GM23338 (cell line): ENCODE data around the gene EDEM1. TPM values are rescaled to one million over a fixed set of nuclear protein-coding genes. Genes with fewer than 3 reads are reported as not detected.
"Not testable (repeated sequence)": the region's sequence is repeated elsewhere in the genome, so short reads cannot be mapped to it uniquely, and the experiment has no call there.

ENCODE experiments used
- ATAC-seq: fragments of 200-7000 bp; cut with Tn5 transposase; 3 replicates; pipeline ENCODE4 v1.9.1; 2020
- DNase-seq: peaks from one replicate; pipeline ENCODE4 v3.0.0-alpha.2; 2015; ENCODE audit warnings: low spot score
- H2AFZ ChIP-seq: fragments of 200-600 bp; sonication (generic); 2 replicates; pipeline ENCODE4 v1.8.0; 2016; ENCODE audit warnings: antibody characterized with exemption, mild to moderate bottlenecking, moderate library complexity
- H3F3A ChIP-seq: fragments of 200-600 bp; sonication (generic); replicated peaks from 2 replicates; pipeline ENCODE4 v1.8.0; 2017; ENCODE audit warnings: antibody characterized with exemption, mixed run types, low read depth
- H3K27ac ChIP-seq: fragments of 200-600 bp; sonication (generic); 2 replicates; pipeline ENCODE4 v1.6.1; 2016; ENCODE audit warnings: low read depth
- H3K27me3 ChIP-seq: fragments of 200-600 bp; sonication (generic); 2 replicates; pipeline ENCODE4 v1.8.0; 2016; ENCODE audit warnings: mild to moderate bottlenecking, mixed run types, moderate library complexity; ENCODE audit not compliant: insufficient read depth
- H3K36me3 ChIP-seq: fragments of 200-600 bp; sonication (generic); 2 replicates; pipeline ENCODE4 v1.8.0; 2016; ENCODE audit warnings: mild to moderate bottlenecking; ENCODE audit not compliant: insufficient read depth
- H3K4me1 ChIP-seq: fragments of 200-600 bp; sonication (generic); 2 replicates; pipeline ENCODE4 v1.8.0; 2016; ENCODE audit warnings: mild to moderate bottlenecking, moderate library complexity; ENCODE audit not compliant: insufficient read depth
- H3K4me2 ChIP-seq: fragments of 200-600 bp; sonication (generic); 2 replicates; pipeline ENCODE4 v1.7.1; 2017; ENCODE audit warnings: mixed run types
- H3K4me3 ChIP-seq: fragments of 200-600 bp; sonication (generic); 2 replicates; pipeline ENCODE4 v1.6.1; 2016; ENCODE audit warnings: mixed run types
- H3K79me2 ChIP-seq: fragments of 200-600 bp; sonication (generic); replicated peaks from 2 replicates; pipeline ENCODE4 v1.8.0; 2017; ENCODE audit warnings: mild to moderate bottlenecking; ENCODE audit not compliant: insufficient read depth
- H3K9me2 ChIP-seq: fragments of 200-600 bp; sonication (generic); 2 replicates; pipeline ENCODE4 v1.8.0; 2017; ENCODE audit not compliant: insufficient read depth
- H4K20me1 ChIP-seq: fragments of 200-600 bp; sonication (generic); replicated peaks from 2 replicates; pipeline ENCODE4 v1.8.0; 2017; ENCODE audit warnings: mild to moderate bottlenecking; ENCODE audit not compliant: insufficient read depth
- H3K27ac Mint-ChIP-seq: 2 replicates; pipeline ENCODE4 v1.8.0; 2020; ENCODE audit warnings: inconsistent platforms, mild to moderate bottlenecking, moderate library complexity, mixed read lengths
- H3K27me3 Mint-ChIP-seq: 3 replicates; pipeline ENCODE4 v1.8.0; 2022; ENCODE audit warnings: low read depth, mild to moderate bottlenecking, moderate library complexity, mixed read lengths, inconsistent platforms; ENCODE audit not compliant: insufficient read depth, poor library complexity
- H3K36me3 Mint-ChIP-seq: 3 replicates; pipeline ENCODE4 v1.8.0; 2021; ENCODE audit warnings: low read depth, mild to moderate bottlenecking, inconsistent platforms, moderate library complexity, mixed read lengths
- H3K4me1 Mint-ChIP-seq: 3 replicates; pipeline ENCODE4 v1.8.0; 2020; ENCODE audit warnings: mild to moderate bottlenecking, inconsistent platforms, mixed read lengths
- H3K4me3 Mint-ChIP-seq: 3 replicates; pipeline ENCODE4 v1.8.0; 2021; ENCODE audit warnings: moderate library complexity, mild to moderate bottlenecking, inconsistent platforms, mixed read lengths
- H3K9me3 Mint-ChIP-seq: 3 replicates; pipeline ENCODE4 v1.8.0; 2020; ENCODE audit warnings: moderate library complexity, mild to moderate bottlenecking, inconsistent platforms, mixed read lengths
- CREB1 ChIP-seq: fragments of 250-450 bp; sonication (Bioruptor Pico); IDR thresholded peaks from 2 replicates; pipeline ENCODE4 v1.5.0; 2020; ENCODE audit warnings: low read depth, mild to moderate bottlenecking, moderate library complexity
- EZH2 ChIP-seq: fragments of 200-600 bp; sonication (generic); IDR thresholded peaks from one replicate; pipeline ENCODE4 v1.8.0; 2017; ENCODE audit warnings: antibody characterized with exemption, mild to moderate bottlenecking, low read depth; ENCODE audit not compliant: unreplicated experiment
- EZH2phosphoT487 ChIP-seq: fragments of 200-600 bp; sonication (generic); IDR thresholded peaks from one replicate; pipeline ENCODE4 v1.8.1; 2018; ENCODE audit warnings: antibody characterized with exemption; ENCODE audit not compliant: unreplicated experiment
- JUNB ChIP-seq: IDR thresholded peaks from one replicate; pipeline ENCODE4 v1.6.1; 2016; ENCODE audit warnings: antibody characterized with exemption; ENCODE audit not compliant: unreplicated experiment
- NANOG ChIP-seq: IDR thresholded peaks from 2 replicates; pipeline ENCODE4 v1.6.1; 2016; ENCODE audit warnings: antibody characterized with exemption, borderline replicate concordance
- POLR2AphosphoS5 ChIP-seq: IDR thresholded peaks from 2 replicates; pipeline ENCODE4 v1.6.1; 2016; ENCODE audit warnings: antibody characterized with exemption, low read depth
- STAT1 ChIP-seq: IDR thresholded peaks from one replicate; pipeline ENCODE4 v1.6.1; 2016; ENCODE audit warnings: antibody characterized with exemption; ENCODE audit not compliant: unreplicated experiment
- ZNF114 ChIP-seq: fragments of 250-450 bp; sonication (Bioruptor Pico); IDR thresholded peaks from 2 replicates; pipeline ENCODE4 v1.5.0; 2020; ENCODE audit warnings: mild to moderate bottlenecking, moderate library complexity
- ZNF331 ChIP-seq: fragments of 250-450 bp; sonication (Bioruptor Pico); IDR thresholded peaks from 2 replicates; pipeline ENCODE4 v1.5.0; 2020; ENCODE audit warnings: low read depth, mild to moderate bottlenecking, moderate library complexity
- polyA plus RNA-seq: library from polyadenylated mRNA; unstranded; fragments of >200 nt; fragmentation: Nextera tagmentation; extraction: Ambion mirVana; gene quantifications from 2 replicates; pipeline ENCODE4 v1.2.1, GENCODE V29; 2016
- total RNA-seq: library from RNA; depleted of rRNA; stranded (reverse); fragments of >200 nt; shearing (Covaris generic); gene quantifications from 2 replicates; pipeline ENCODE4 v1.2.3, GENCODE V29; 2014
- TF ChIP-seq, protein P1 (sequence below), 2 experiments: fragments of 200-600 bp in 1 of 2; sonication (generic) in 1 of 2; conservative IDR thresholded peaks; 2 replicates each; pipeline versions ENCODE4 v1.5.1 to v1.6.1; 2016 to 2017; ENCODE audit warnings: antibody characterized with exemption in 2 of 2, low read depth in 2 of 2, mild to moderate bottlenecking in 2 of 2, moderate library complexity in 1 of 2
- TF ChIP-seq, protein P2 (sequence below): IDR thresholded peaks from 2 replicates; pipeline ENCODE4 v1.6.1; 2016; ENCODE audit warnings: antibody characterized with exemption
- TF ChIP-seq, protein P3 (sequence below): IDR thresholded peaks from one replicate; pipeline ENCODE4 v1.6.1; 2018; ENCODE audit warnings: antibody characterized with exemption; ENCODE audit not compliant: unreplicated experiment

EDEM1 gene
- total and polyA plus RNA-seq, 2 experiments from 2014 or later = 2.2 to 36.7 TPM

DNA sequence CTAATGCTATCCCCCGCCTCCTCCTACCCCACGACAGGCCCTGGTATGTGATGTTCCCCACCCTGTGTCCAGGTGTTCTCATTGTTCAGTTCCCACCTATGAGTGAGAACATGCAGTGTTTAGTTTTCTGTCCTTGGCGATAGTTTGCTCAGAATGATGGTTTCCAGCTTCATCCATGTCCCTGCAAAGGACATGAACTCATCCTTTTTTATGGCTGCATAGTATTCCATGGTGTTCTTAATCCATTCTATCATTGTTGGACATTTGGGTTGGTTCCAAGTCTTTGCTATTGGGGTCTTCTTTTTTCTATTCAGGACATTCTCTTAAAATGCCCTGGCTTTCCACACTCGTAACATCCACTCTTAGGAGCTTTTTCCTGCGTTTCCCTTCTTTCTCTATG is 40.4 kb upstream of the EDEM1 start:
- peaks cover 59% of the 10 kb centered on the region for H3K36me3 Mint-ChIP-seq
- not testable (repeated sequence) for H3K27me3 Mint-ChIP-seq, H3K4me1 Mint-ChIP-seq, DNase-seq, H3K36me3 ChIP-seq, H3F3A ChIP-seq, H3K4me2 ChIP-seq, H3K27ac Mint-ChIP-seq, H2AFZ ChIP-seq, ATAC-seq, H3K27ac ChIP-seq, H3K27me3 ChIP-seq, H3K4me1 ChIP-seq, H3K4me3 ChIP-seq, H3K4me3 Mint-ChIP-seq, H3K9me2 ChIP-seq
- H3K9me3 Mint-ChIP-seq = peaks cover 54% of the 10 kb centered on the region
- Histone ChIP-seq H4K20me1 (peaks cover 12% of the 10 kb centered on the region), H3K79me2 (peaks cover 97% of the 10 kb centered on the region)

DNA sequence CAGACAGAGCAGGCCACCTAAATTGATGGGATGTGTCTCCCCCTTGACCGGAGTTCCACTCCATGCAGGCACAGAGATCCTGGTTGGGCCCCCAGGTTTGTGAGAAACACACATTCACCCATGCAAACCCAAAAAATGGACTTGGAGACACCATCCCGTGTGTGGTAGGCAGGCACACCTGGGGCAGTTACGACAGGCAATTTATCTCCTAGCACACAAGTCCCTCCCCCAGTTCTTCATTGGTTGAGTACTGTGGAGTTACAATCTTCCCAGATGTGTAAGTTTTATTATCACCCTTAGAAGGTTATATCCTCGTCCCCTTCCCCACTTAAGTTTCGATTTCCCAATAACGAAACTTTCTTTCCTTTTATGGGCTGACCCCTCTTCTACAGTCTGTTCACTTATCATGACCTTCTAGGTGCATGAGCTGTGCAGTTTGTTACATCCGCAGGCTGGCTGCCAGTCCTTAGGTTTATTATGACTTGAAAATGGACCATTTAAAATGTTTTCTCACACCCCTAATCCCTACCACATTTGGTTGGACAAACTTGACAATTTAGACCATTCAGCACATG is 38.1 kb upstream of the EDEM1 start:
- H3K9me3 Mint-ChIP-seq = peaks cover 33% of the 10 kb centered on the region
- H2AFZ ChIP-seq = no peak overlapping the region
- ATAC-seq (no peak), DNase-seq (no peak)
- H3K4me2 ChIP-seq = no peak overlapping the region
- peaks cover 3% of the 10 kb centered on the region; the same call in 1 of the 2 replicates for H3K4me1 ChIP-seq
- H4K20me1 ChIP-seq = peaks cover 12% of the 10 kb centered on the region
- H3K36me3 ChIP-seq = no peaks in the 10 kb centered on the region
- no peaks in the 10 kb centered on the region for H3K9me2 ChIP-seq
- H3K27me3 Mint-ChIP-seq = no peaks in the 10 kb centered on the region
- peaks cover 13% of the 10 kb centered on the region for H3K4me1 Mint-ChIP-seq
- peaks cover 37% of the 10 kb centered on the region for H3K36me3 Mint-ChIP-seq
- peaks cover 98% of the 10 kb centered on the region for H3K79me2 ChIP-seq
- no peak overlapping the region for H3K4me3 ChIP-seq
- H3F3A ChIP-seq = no peaks in the 10 kb centered on the region
- H3K27ac ChIP-seq = no peak overlapping the region
- no peak overlapping the region for H3K27ac Mint-ChIP-seq
- H3K27me3 ChIP-seq = no peaks in the 10 kb centered on the region
- H3K4me3 Mint-ChIP-seq = no peak overlapping the region
- TF ChIP-seq STAT1 (no peak), CREB1 (CRISPR knock-in tag) (no peak), EZH2phosphoT487 (no peak), POLR2AphosphoS5 (no peak), EZH2 (no peak), ZNF114 (CRISPR knock-in tag) (no peak), ZNF331 (no peak), JUNB (no peak), NANOG (no peak)
- TF ChIP-seq, protein P1, sequence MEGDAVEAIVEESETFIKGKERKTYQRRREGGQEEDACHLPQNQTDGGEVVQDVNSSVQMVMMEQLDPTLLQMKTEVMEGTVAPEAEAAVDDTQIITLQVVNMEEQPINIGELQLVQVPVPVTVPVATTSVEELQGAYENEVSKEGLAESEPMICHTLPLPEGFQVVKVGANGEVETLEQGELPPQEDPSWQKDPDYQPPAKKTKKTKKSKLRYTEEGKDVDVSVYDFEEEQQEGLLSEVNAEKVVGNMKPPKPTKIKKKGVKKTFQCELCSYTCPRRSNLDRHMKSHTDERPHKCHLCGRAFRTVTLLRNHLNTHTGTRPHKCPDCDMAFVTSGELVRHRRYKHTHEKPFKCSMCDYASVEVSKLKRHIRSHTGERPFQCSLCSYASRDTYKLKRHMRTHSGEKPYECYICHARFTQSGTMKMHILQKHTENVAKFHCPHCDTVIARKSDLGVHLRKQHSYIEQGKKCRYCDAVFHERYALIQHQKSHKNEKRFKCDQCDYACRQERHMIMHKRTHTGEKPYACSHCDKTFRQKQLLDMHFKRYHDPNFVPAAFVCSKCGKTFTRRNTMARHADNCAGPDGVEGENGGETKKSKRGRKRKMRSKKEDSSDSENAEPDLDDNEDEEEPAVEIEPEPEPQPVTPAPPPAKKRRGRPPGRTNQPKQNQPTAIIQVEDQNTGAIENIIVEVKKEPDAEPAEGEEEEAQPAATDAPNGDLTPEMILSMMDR (conservative IDR thresholded peaks at IDR 0.05; ENCODE audit: low read depth in 2 of 2) = no peak
- TF ChIP-seq, protein P2, sequence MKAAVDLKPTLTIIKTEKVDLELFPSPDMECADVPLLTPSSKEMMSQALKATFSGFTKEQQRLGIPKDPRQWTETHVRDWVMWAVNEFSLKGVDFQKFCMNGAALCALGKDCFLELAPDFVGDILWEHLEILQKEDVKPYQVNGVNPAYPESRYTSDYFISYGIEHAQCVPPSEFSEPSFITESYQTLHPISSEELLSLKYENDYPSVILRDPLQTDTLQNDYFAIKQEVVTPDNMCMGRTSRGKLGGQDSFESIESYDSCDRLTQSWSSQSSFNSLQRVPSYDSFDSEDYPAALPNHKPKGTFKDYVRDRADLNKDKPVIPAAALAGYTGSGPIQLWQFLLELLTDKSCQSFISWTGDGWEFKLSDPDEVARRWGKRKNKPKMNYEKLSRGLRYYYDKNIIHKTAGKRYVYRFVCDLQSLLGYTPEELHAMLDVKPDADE = no peak
- TF ChIP-seq, protein P3, sequence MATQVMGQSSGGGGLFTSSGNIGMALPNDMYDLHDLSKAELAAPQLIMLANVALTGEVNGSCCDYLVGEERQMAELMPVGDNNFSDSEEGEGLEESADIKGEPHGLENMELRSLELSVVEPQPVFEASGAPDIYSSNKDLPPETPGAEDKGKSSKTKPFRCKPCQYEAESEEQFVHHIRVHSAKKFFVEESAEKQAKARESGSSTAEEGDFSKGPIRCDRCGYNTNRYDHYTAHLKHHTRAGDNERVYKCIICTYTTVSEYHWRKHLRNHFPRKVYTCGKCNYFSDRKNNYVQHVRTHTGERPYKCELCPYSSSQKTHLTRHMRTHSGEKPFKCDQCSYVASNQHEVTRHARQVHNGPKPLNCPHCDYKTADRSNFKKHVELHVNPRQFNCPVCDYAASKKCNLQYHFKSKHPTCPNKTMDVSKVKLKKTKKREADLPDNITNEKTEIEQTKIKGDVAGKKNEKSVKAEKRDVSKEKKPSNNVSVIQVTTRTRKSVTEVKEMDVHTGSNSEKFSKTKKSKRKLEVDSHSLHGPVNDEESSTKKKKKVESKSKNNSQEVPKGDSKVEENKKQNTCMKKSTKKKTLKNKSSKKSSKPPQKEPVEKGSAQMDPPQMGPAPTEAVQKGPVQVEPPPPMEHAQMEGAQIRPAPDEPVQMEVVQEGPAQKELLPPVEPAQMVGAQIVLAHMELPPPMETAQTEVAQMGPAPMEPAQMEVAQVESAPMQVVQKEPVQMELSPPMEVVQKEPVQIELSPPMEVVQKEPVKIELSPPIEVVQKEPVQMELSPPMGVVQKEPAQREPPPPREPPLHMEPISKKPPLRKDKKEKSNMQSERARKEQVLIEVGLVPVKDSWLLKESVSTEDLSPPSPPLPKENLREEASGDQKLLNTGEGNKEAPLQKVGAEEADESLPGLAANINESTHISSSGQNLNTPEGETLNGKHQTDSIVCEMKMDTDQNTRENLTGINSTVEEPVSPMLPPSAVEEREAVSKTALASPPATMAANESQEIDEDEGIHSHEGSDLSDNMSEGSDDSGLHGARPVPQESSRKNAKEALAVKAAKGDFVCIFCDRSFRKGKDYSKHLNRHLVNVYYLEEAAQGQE = no peak
